ENCODE results near the gene NR1D1.

Gene NR1D1

DNA sequence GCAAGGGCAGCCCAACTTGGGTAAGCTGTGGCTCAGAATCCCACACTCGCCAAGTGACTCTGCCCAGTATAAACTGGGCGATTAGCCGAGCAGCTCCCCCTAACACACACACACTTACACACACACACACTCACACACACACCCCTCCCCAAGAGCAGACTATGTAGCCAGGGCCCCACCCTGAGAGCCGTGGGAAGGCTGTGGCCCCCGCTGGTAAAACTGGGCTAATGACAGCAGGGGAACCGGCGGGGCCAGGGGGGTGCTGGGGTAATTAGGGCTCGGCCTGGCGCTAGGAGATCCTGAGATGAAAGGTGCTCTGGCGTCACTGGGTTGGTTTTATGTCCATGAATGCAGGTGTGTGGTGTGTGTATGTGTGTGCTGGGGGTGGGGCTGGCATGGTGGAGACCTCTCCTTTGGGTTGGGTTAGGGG lies 38.8 kb downstream of the NR1D1 start:
- no peak for DNase-seq

DNA sequence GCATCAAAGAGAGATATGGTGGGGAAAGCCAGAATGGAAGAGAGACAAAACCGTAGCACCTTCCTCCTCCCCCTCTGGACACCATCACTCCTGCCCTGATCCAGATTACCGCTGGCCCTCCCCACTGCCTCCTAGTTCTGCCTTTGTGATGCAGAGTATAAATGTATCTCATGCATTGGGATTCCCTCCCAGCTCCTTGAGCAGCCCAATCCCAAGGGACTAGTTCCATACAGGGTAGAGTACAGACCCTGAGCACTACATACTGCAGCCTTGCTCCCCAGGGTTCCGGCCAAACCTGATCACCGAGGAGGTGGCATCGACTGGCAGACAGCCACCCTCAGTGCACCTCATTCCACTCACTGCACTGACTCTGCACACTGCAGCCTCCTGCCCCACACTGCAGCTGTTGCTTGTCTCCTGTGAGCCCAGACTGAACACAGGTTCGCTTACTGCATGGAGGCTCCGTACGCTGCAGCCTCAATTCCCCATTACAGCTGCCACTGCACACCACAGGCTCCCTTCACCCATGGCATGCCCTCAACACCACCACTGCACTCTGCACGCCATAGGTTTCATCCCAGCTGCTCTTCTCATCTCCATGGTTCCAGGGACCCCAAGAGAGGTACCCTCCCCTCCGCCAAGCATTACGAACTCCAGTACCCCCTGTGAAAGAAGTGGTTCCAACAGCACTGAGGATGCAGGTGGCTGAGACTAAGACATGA lies 39.3 kb downstream of the NR1D1 start:
- DNase-seq, result no peak

DNA sequence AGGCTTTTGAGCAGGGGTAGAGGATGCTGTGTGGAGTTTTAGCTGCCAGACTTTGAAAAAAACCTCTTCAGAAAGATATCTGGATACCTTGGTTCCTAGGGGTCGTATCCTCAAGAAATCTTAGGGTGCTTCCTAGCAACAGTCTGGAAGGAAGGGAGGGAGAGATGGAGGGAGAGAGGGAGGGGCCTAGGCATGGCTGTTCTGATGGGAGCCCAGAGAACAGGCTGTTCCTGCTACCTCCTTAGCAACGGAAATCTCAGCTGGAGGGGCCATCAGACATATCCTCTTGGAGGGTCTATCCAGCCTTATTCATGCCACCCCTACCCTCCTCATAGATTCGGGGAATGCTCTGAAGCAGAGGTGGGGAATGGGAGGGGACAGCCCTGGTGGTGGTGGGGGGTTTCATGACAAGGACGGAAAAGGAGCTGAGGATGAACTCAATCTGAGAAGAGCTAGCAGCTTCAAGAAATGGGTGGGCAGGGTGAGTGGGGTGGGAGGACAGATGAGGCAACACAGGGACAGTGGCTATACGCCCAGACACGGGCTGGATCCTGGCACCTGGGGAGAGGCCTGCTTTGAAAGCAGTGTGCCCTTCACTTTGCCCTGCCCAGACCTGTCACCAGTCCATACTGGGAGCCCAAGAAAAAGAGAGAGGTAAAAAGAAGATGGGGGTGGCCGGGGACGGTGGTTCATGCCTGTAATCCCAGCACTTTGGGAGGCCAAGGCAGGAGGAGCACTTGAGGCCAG lies 40.5 kb downstream of the NR1D1 start:
- no peak for DNase-seq

DNA sequence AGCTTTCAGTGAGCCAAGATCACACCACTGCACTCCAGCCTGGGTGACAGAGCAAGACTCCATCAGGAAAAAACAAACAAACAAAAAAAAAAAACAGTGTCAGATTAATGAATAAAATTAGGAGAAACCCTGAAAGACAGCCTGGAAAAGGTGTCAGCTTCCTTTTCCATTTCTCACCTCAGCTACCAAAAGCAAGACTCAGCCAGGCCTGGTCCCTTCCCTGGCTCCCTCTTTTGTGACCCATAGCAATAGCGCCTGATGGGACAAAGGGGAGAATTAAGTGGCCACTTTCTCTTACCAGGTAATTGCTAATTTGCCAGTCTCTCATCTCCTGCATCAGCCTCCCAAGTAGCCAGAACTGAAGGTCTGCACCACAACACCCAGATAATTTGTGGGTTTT lies 41.5 kb downstream of the NR1D1 start:
- DNase-seq, result no peak

DNA sequence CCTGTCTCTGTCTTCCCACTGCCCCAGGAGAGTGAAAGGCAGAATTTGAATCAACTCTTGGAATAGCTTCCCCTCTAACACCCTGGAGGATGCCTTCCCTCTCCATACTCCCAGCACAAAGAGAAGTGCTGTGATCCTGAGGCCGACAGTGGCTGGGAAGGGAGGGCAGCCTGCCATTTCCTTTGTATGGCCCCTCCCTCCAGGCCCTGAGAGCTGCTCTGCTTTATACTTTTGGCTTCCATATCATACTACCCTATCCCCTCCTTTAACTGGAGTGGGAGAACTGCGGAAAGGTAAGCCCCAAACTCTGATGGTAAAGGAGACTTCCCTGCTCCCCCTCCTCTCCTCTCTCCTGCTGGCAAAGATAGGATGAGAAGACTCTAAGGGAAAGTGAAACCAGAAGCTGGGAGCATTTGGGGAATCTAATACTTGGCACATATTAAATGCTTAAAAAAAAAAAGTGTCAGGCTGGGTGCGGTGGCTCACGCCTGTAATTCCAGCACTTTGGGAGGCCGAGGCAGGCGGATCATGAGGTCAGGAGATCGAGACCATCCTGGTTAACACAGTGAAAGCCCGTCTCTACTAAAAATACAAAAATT lies 42.1 kb downstream of the NR1D1 start:
- no peak for DNase-seq

DNA sequence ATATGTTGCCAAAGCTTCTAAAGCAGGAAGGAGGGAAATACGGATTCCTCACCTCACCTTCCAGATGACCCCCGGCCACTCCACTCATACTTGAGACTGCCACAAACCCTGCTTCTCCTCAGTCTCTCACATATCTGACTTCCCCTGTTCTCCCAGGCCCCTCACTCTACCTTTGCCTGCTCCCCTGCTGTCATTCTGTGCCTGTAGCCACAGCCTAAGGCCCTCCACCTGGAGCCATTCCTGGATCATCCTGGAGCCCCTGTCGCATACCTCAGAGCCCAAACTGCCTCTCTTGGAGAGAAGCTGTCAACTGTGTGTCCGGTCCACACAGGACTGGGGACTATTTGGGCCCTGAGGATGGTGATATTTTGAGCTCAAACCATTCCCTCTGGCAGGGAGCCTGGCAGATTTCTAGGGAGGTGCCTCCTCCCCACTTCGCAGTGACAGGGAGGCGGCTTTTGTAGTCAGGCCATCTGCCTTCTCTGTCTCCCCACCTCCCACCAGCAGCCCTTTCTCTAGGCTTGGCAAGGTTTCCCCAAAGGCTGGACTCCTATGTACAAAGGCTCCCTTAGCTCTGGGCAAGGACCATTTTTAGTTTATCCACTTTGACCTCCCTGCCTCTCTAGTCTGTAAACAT lies 43.9 kb downstream of the NR1D1 start:
- DNase-seq, result no peak
